Caki2 (cell line): ENCODE measurements around the gene LILRB4. TPM values are rescaled to one million over a fixed set of nuclear protein-coding genes. Genes with fewer than 3 reads are reported as not detected.
"Not testable (repeated sequence)": the region's sequence is repeated elsewhere in the genome, so short reads cannot be mapped to it uniquely, and the experiment has no call there.

Source experiments
- DNase-seq: peaks from one replicate; pipeline ENCODE4 v3.0.0-alpha.2; 2015; ENCODE audit warnings: low read depth
- in situ Hi-C: cut with HindIII; loops from 2 replicates; pipeline ENCODE4 v1.10.0; 2016; ENCODE audit warnings: low sequenced_read_pairs, low pct_unique_long_range_greater_than_20kb, mixed read lengths
- total RNA-seq: library from RNA; depleted of rRNA; stranded (reverse); fragments of >200 nt; shearing (Covaris generic); gene quantifications from 2 replicates; pipeline ENCODE4 v1.2.3, GENCODE V29; 2014; ENCODE audit warnings: low replicate concordance

LILRB4 gene
- total RNA-seq, 1 experiment from 2014 or later = not detected

DNA sequence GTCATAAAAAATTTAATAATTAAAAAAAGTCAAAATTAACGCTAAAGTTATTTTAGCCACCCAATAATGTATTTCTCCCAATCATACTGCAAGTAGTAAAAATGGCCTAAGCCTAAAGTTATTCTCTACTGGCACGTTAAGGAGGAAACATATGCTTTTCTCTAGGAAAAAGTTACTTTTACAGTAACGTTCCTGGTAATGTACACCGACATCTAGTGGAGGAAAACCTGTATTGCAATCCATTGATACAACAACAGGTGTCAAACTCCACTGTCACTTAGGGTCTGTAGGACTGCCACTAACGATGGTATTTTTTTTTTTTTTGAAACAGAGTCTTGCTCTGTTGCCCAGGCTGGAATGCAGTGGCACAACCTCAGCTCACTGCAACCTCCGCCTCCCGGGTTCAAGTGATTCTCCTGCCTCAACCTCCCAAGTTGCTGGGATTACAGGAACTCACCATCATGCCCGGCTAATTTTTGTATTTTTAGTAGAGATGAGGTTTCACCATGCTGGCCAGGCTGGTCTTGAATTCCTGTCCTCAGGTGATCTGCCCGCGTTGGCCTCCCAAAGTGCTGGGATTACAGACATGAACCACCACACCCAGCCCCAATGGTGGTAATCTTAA, 13.5 kb downstream of the LILRB4 start:
- in situ Hi-C loops = not testable (repeated sequence)
- DNase-seq = peak; percentile 16

- DNase-seq = no peak
- in situ Hi-C loops = no loop called here
Observed at GRCh38 chr19:54677217-54677616, 14.4 kb downstream of the LILRB4 start.

DNA sequence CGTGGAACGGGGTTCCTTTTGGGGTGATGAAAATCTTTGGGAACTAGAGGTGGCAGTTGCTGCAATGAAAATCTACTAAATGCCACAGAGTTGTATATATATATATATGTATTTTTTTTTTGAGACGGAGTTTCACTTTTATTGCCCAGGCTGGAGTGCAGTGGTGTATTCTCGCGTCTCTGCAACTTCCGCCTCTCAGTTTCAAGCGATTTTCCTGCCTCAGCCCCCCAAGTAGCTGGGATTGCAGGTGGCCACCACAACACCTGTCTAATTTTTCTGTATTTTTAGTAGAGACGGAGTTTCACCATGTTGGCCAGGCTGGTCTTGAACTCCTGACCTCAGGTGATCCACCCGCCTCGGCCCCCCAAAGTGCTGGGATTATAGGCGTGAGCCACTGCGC, 18.8 kb downstream of the LILRB4 start:
- DNase-seq, in situ Hi-C loops: not testable (repeated sequence)

- in situ Hi-C loops = no loop called here
- no peak for DNase-seq
Observed at GRCh38 chr19:54682306-54682856, 19.6 kb downstream of the LILRB4 start.

GRCh38 chr19:54684527-54684926, 21.7 kb downstream of the LILRB4 start:
- DNase-seq = peak; percentile 63
- in situ Hi-C loops = no loop called here

DNA sequence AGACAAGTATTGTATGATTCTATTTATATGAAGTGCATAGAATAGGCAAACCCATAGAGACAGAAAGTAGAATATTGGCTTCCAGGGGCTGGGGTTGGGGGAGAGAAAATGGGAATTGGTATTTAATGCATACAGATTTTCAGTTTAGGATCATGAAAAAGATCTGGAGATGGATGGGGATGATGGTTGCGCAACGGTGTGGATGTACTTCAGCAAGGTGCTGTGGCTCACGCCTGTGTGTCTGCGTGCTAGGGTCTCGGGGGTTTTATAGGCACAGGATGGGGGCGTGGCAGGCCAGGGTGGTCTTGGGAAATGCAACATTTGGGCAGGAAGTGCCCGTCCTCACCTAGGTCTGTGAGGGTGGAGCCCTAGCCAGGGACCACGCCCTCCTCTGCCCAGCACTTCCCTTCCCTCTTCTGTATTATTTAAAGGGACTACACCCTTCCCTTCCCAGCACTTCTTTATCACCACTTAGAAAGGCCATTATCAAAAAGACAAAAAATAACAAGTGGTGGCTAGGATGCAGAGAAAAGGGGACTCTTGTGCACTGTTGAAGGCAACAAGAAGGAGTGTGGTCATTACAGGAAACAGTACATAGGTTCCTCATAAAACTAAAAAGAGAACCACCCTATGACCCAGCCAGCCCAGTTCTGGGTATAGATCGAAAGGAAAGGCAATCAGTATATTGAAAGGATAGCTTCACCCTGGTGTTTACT, 29.0 kb downstream of the LILRB4 start:
- DNase-seq = no peak
- in situ Hi-C loops = no loop called here

- no peak for DNase-seq
- in situ Hi-C loops = no loop called here
Observed at GRCh38 chr19:54692298-54692615, 29.5 kb downstream of the LILRB4 start.

DNA sequence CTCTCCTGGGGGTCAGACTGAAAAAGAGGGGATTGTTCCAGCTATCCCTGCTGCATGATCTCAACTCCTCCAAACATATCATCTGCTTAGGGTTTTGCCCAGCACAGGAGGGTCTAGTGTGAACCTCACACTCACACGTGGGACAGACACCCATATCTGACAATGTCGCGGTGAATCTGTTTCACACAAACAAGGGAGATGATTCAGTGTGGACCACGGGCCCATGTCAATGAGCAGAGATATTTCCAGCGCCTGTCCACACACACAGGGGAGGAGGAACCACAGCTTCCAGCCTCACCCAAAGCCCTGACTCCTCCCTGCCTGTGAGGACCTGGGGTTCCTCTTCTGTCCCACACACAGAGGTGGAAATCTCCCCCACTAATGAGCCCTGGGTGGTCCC, 31.9 kb downstream of the LILRB4 start:
- DNase-seq = no peak
- in situ Hi-C loops = no loop called here

DNA sequence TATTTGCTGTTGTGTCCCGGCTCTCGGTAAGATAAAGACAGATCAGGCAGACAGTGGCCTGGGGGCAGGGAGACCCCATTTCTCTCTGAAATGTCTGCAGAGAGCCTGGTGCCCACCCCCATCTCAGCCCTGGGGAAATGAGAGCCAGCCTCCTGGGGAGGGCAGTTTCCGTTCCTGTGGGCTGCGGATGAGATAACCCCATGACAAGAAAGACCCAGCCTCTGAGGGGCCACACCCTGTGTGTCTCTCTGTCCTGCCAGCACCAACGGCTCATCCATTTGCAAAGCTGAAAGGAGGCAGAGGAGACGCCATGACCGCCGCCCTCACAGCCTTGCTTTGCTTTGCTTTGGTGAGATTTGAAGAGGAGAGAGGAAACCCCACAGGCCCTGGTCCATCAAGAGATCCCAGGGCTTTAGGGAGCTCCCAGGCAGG, 33.3 kb downstream of the LILRB4 start:
- DNase-seq = no peak
- in situ Hi-C loops = no loop called here

- no peak for DNase-seq
- in situ Hi-C loops = no loop called here
Observed at GRCh38 chr19:54696766-54697165, 34.0 kb downstream of the LILRB4 start.

GRCh38 chr19:54697716-54698115, 34.9 kb downstream of the LILRB4 start:
- in situ Hi-C loops, DNase-seq: not testable (repeated sequence)

GRCh38 chr19:54704928-54705327, 42.1 kb downstream of the LILRB4 start:
- in situ Hi-C loops = no loop called here
- no peak for DNase-seq

DNA sequence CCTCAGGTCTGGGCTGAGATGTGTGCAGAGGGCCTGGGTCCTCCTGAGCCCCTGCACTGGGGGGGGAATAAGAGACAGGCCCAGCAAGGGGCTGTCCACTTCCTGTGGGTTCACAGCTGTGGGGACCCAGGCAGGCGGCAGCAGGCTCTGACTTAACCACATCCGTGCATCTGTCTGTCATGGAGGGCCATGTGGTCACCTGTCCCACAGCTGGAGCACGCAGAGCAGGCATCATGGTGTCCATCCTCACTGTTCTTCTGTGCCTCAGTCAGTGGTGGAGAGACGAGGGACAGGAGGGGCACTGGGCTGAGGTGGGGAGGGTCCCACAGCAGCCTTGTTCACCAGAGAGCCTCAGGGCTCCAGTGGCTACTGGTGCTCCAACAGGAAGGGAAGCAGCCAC, 45.2 kb downstream of the LILRB4 start:
- DNase-seq = no peak
- in situ Hi-C loops = no loop called here

GRCh38 chr19:54708781-54709180, 46.0 kb downstream of the LILRB4 start:
- in situ Hi-C loops = no loop called here
- DNase-seq = no peak

- no peak for DNase-seq
- in situ Hi-C loops = no loop called here
Observed at GRCh38 chr19:54709212-54709948, 46.6 kb downstream of the LILRB4 start.

GRCh38 chr19:54709956-54710355, 47.2 kb downstream of the LILRB4 start:
- DNase-seq, in situ Hi-C loops: not testable (repeated sequence)
